Epithelial cell of proximal tubule (primary cell): ENCODE results near the gene TMEM131L. TPM values are rescaled to one million over a fixed set of nuclear protein-coding genes. Genes with fewer than 3 reads are reported as not detected.
"Not testable (repeated sequence)": the region's sequence is repeated elsewhere in the genome, so short reads cannot be mapped to it uniquely, and the experiment has no call there.

Experiments
- DNase-seq: peaks from one replicate; pipeline ENCODE4 v3.0.0-alpha.2; 2011; ENCODE audit warnings: low read depth
- H3K4me3 ChIP-seq: 2 replicates; pipeline ENCODE4 v1.5.1; 2011; ENCODE audit warnings: low read depth, mild to moderate bottlenecking, low read length
- total RNA-seq: library from RNA; depleted of rRNA; stranded (reverse); fragments of >200 nt; gene quantifications from 2 replicates; pipeline ENCODE4 v1.2.3, GENCODE V29; 2015
- TF ChIP-seq, protein P1 (sequence below): conservative IDR thresholded peaks from 2 replicates; pipeline ENCODE4 v1.5.1; 2012; ENCODE audit warnings: low read depth, mild to moderate bottlenecking, low read length

TMEM131L gene
- total RNA-seq, 1 donor from 2014 or later: 4.5 TPM

DNA sequence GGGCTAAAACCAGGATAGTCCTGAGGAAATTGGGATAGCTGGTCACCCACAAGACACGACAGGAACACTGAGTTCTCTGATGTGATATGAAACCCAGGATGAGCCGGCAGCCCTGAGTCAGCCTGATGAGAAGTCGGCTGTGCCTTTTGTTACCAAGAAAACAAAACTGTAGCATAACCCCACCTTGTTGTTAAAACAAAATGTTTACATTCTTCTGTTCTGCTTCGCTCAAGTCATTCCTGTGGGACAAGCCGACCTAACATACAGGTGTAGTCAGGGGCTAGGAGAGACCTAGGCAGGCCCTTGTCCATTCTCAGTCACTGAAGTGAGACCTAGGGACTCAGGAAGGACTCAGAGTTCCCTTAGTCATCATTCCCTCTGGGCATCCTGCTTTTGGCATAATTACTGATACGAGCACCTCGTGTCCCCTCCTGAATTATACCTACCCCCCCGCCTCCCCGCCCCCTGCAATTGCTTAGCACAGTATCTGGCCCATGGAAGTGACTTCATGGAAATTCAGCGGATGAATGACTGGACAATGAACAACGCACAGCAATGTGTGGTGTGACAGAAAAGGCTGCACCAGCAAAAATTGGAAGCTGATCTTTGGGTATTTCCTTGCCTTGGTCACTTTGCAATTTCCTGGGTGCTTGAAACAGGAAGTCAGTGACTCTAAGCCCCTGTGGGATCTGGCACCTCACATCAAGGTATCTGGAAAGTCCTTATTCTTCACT lies 186.1 kb downstream of the TMEM131L start:
- peak; percentile 61 for DNase-seq
- H3K4me3 ChIP-seq: no peak overlapping the region
- TF ChIP-seq, protein P1, sequence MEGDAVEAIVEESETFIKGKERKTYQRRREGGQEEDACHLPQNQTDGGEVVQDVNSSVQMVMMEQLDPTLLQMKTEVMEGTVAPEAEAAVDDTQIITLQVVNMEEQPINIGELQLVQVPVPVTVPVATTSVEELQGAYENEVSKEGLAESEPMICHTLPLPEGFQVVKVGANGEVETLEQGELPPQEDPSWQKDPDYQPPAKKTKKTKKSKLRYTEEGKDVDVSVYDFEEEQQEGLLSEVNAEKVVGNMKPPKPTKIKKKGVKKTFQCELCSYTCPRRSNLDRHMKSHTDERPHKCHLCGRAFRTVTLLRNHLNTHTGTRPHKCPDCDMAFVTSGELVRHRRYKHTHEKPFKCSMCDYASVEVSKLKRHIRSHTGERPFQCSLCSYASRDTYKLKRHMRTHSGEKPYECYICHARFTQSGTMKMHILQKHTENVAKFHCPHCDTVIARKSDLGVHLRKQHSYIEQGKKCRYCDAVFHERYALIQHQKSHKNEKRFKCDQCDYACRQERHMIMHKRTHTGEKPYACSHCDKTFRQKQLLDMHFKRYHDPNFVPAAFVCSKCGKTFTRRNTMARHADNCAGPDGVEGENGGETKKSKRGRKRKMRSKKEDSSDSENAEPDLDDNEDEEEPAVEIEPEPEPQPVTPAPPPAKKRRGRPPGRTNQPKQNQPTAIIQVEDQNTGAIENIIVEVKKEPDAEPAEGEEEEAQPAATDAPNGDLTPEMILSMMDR: no peak

DNA sequence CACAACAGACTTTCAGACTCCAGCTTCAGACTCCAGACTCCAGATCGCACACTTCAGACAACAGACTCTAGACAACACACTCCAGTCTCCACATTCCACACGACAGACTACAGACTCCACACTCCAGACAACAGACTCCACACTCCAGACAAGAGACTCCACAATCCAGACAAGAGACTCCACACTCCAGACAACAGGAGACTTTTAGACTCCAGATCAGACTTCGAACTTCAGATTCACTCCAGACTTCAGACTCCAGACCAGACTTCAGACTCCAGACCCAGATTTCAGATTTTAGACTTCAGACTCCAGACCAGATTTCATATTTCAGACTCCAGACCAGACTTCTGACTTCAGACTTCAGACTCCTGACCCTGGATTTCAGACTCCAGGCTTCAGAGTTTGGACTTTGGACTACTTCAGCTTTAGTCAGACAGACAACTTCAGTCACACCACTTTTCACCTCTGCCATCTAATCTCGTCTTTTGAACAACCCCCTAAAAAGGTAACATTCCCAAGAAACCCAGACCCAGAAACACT lies 188.9 kb downstream of the TMEM131L start:
- no peak overlapping the region for H3K4me3 ChIP-seq
- no peak for DNase-seq
- TF ChIP-seq, protein P1: no peak

DNA sequence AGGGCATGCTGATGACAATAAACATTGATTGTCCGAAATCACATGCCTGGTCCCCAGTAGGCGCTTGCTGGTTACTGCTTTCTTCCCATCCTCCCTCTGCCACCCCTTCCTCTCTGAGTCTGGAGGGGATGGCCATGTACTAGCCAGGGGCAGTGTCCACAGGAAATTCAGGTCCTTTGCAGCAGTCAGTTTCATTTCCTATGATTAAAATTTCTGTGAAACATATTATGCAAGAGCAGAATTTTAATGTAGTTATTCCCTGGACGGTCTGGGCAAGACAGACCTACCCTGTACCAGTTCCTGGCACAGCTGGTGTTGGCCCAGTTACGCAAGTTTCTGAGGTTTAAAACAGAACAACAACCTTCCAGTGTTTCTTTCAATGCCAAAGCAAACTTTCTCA lies 189.8 kb downstream of the TMEM131L start:
- DNase-seq: no peak
- H3K4me3 ChIP-seq: no peak overlapping the region
- TF ChIP-seq, protein P1: no peak

DNA sequence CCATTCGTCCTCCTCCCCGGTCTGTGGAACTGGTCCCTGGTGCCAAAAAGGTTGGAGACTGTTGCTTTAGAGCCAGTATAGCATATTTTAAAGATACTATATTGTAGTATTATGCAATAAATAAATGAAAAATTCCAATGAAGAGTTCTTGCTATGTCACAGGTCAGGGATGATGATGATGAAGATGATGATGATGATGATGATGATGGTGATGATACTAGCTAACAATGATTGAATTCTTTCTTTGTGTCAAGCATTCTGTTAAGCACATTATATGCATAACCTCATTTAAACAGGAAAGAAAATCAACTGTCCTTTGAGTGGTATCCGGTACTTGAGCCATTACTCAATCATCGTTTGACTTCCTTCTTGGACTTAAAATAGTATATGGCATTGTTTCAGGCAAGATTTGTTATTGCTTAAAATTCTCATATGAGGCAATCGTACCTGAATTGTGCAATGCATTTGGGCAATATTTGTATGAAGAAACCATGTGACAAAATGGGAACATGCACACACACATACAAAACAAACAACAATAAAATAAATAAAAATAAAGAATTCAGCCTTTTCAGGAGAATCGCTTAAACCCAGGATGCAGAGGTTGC lies 195.2 kb downstream of the TMEM131L start:
- DNase-seq: no peak
- TF ChIP-seq, protein P1: no peak
- H3K4me3 ChIP-seq: no peak overlapping the region

DNA sequence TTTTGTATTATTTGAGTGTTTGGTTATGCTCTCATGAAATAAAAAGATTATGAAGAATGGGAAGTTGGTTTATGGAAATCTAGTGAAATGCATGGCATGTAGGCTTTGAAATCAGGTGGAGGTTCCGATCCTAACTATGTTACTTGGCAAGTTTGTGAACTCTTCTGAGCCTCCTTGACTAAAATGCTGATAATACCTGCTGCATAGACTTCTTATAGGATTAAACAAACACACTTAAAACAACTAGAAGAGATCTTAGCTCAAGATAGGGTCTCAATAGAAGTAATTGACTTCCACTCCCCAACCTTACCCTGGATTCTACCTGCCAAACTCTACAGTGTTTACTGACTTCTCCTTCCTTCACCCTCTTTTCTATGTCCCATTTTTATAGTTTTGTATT lies 195.7 kb downstream of the TMEM131L start:
- H3K4me3 ChIP-seq: no peak overlapping the region
- DNase-seq: no peak
- TF ChIP-seq, protein P1: no peak

DNA sequence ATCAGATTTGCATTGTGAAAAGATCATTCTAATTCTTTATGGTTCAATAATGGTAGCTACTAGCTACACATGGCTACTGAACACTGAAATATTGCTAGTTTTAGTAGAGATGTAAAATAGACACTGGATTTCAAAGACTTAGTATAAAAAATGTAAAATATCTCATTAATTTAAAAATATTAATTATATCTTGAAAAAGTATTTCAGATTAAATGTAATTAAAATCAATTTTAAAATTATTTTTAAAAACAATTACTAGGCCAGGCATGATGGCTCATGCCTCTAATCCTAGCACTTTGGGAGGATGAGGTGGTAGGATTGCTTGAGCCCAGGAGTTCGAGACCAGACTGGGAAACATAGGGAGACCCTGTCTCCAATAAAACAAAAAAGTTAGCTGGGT lies 197.5 kb downstream of the TMEM131L start:
- H3K4me3 ChIP-seq: no peak overlapping the region
- no peak for DNase-seq
- TF ChIP-seq, protein P1: no peak

DNA sequence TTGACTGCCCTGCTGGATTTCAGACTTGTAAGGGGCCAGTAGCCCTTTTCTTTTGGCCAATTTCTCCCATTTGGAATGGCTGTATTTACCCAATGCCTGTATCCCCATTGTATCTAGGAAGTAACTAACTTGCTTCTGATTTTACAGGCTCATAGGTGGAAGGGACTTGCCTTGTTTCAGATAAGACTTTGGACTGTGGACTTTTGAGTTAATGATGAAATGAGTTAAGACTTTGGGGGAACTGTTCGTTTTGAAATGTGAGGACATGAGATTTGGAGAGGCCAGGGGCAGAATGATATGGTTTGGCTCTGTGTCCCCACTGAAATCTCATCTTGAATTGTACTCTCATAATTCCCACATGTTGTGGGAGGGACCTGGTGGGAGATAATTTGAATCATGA lies 200.3 kb downstream of the TMEM131L start:
- H3K4me3 ChIP-seq, DNase-seq: not testable (repeated sequence)
